Prostate gland (tissue), 2 donors: ENCODE results near the gene SLC35G3. TPM values are rescaled to one million over a fixed set of nuclear protein-coding genes. Genes with fewer than 3 reads are reported as not detected.
"Not testable (repeated sequence)": the region's sequence is repeated elsewhere in the genome, so short reads cannot be mapped to it uniquely, and the experiment has no call there.

Experiments used
- DNase-seq: peaks from one replicate; pipeline ENCODE4 v3.0.0-alpha.2; 2019; ENCODE audit warnings: low spot score
- H3K27ac ChIP-seq, 2 donors: fragments of 200-600 bp; sonication (generic); 2 replicates each; pipeline ENCODE4 v1.5.1; 2017 to 2019
- H3K27me3 ChIP-seq: fragments of 200-600 bp; sonication (generic); replicated peaks from 2 replicates; pipeline ENCODE4 v1.5.1; 2019; ENCODE audit not compliant: insufficient read depth
- H3K36me3 ChIP-seq, 2 donors: fragments of 200-600 bp; sonication (generic); 1 replicate in 1 of 2; 2 replicates in 1 of 2; pipeline versions ENCODE4 v1.5.1 to v1.8.1; 2017 to 2019
- H3K4me1 ChIP-seq: fragments of 200-600 bp; sonication (generic); replicated peaks from 2 replicates; pipeline ENCODE4 v1.5.1; 2019
- H3K4me3 ChIP-seq, 2 donors: fragments of 200-600 bp; sonication (generic); 2 replicates each; pipeline ENCODE4 v1.5.1; 2017 to 2019
- H3K9me3 ChIP-seq: fragments of 200-600 bp; sonication (generic); 2 replicates; pipeline ENCODE4 v1.5.1; 2017
- CTCF ChIP-seq, 4 experiments: fragments of 200-600 bp in 2 of 4; fragments of 450-650 bp in 2 of 4; sonication (generic) in 2 of 4; IDR thresholded peaks; 1 replicate in 3 of 4; 2 replicates in 1 of 4; pipeline ENCODE4 v1.5.1; 2016 to 2019; ENCODE audit warnings: antibody characterized with exemption in 4 of 4, mild to moderate bottlenecking in 2 of 4, moderate library complexity in 2 of 4
- POLR2A ChIP-seq: fragments of 450-650 bp; IDR thresholded peaks from one replicate; pipeline ENCODE4 v1.6.1; 2016; ENCODE audit warnings: antibody characterized with exemption, mild to moderate bottlenecking
- POLR2AphosphoS5 ChIP-seq: sonication (generic); formaldehyde crosslinking; IDR thresholded peaks from one replicate; pipeline ENCODE4 v1.6.1; 2017; ENCODE audit warnings: antibody characterized with exemption
- WGBS: methylation state at CpG from one replicate; pipeline ENCODE4 v1.1.5; 2018; 5-methylcytosine and 5-hydroxymethylcytosine counted together
- intact Hi-C: fragments of 100-400 bp; cut with DNase I; formaldehyde crosslinking; loops from one replicate; pipeline ENCODE4 v1.14.2; 2022
- total RNA-seq, 2 donors: library from RNA; depleted of rRNA; stranded (reverse); fragments of >200 nt; gene quantifications; one replicate each; pipeline ENCODE4 v1.1.0, GENCODE V29; 2016

Gene SLC35G3
- total RNA-seq, 2 donors from 2014 or later = 0.34 TPM; not detected in 1

DNA sequence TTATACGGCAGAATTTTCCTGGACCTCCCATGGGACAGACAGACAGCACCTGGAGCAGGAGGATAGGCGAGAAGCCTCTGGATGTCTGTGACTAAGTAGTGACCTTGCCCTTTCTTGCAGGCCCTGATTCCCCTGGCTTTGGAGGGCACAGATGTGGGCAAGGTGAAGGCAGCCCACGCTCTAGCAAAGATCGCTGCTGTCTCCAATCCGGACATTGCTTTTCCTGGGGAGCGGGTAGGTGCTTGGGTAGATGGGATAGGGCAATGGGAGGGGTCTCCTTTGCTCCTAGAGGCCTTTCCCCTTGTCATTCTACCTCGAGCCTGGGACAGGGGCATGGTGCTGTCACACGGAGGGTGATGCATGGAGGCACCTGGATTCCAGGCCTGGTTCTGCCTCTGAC, 17.3 kb downstream of the SLC35G3 start:
- intact Hi-C loops = no loop called here
- TF ChIP-seq POLR2AphosphoS5 = no peak
- TF ChIP-seq CTCF (IDR thresholded peaks at IDR 0.05) = no peak
- no peak for TF ChIP-seq POLR2A
- DNase-seq = no peak
- Histone ChIP-seq H3K27ac (no peak overlapping the region), H3K27me3 (no peaks in the 10 kb centered on the region), H3K36me3 (no peaks in the 10 kb centered on the region), H3K4me1 (no peaks in the 10 kb centered on the region), H3K9me3 (no peaks in the 10 kb centered on the region), H3K4me3 (no peak overlapping the region)
- WGBS = 69% methylated on average over 8 of the region's 8 CpGs

GRCh38 chr17:35175638-35176415, 18.4 kb downstream of the SLC35G3 start:
- DNase-seq = no peak
- WGBS = 74% methylated on average over 9 of the region's 9 CpGs
- Histone ChIP-seq H3K4me3 (no peak overlapping the region), H3K36me3 (no peaks in the 10 kb centered on the region), H3K27ac (no peak overlapping the region), H3K27me3 (no peaks in the 10 kb centered on the region), H3K9me3 (no peaks in the 10 kb centered on the region), H3K4me1 (no peaks in the 10 kb centered on the region)
- intact Hi-C loops = no loop called here
- no peak for TF ChIP-seq POLR2A
- TF ChIP-seq POLR2AphosphoS5 = no peak
- TF ChIP-seq CTCF (IDR thresholded peaks at IDR 0.05) = no peak

- H3K4me1 ChIP-seq = no peaks in the 10 kb centered on the region
- H3K27ac ChIP-seq = no peak overlapping the region
- intact Hi-C loops = loop anchor here (5.0 kb wide), 2 partner anchors 137 to 357 kb away; no protein-coding TSS in a partner anchor
- H3K27me3 ChIP-seq = no peaks in the 10 kb centered on the region
- H3K4me3 ChIP-seq = no peak overlapping the region
- no peak for TF ChIP-seq CTCF (IDR thresholded peaks at IDR 0.05)
- TF ChIP-seq POLR2AphosphoS5 = no peak
- TF ChIP-seq POLR2A = no peak
- H3K9me3 ChIP-seq = no peaks in the 10 kb centered on the region
- 75% methylated on average over 2 of the region's 2 CpGs for WGBS
- DNase-seq = no peak
- no peaks in the 10 kb centered on the region for H3K36me3 ChIP-seq
These were observed 19.3 kb downstream of the SLC35G3 start for GRCh38 chr17:35174835-35175334.

- H3K4me1 ChIP-seq, H3K36me3 ChIP-seq, H3K27ac ChIP-seq, H3K4me3 ChIP-seq, DNase-seq, H3K27me3 ChIP-seq, H3K9me3 ChIP-seq: not testable (repeated sequence)
- intact Hi-C loops = loop anchor here (5.0 kb wide), 2 partner anchors 140 to 360 kb away; no protein-coding TSS in a partner anchor
- WGBS = 87% methylated on average over 3 of the region's 3 CpGs
These were observed 21.9 kb downstream of the SLC35G3 start for GRCh38 chr17:35172321-35172720.

DNA sequence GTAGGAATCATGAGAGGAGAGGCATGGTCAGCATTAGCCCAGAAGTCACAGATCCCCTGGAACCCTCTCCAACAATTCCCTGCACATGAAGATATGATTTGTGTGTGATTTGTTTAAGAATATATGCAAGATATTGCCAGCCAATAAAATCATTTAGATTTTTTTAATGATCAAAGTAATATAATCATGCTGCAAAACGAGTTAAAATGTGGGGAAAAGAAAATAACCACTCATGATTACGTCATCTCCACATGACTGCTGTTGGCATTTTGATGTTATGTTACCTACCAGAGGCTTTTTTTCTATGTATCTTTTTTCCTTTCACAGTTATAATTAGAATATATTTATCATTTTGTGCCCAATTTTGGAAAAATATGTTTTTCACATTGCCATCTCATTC, 22.4 kb downstream of the SLC35G3 start:
- H3K4me1 ChIP-seq = no peaks in the 10 kb centered on the region
- no peaks in the 10 kb centered on the region for H3K27me3 ChIP-seq
- no peak for DNase-seq
- 53% methylated on average over 2 of the region's 2 CpGs for WGBS
- H3K36me3 ChIP-seq = no peaks in the 10 kb centered on the region
- no peak overlapping the region for H3K4me3 ChIP-seq
- no peaks in the 10 kb centered on the region for H3K9me3 ChIP-seq
- intact Hi-C loops = loop anchor here (5.0 kb wide), 2 partner anchors 140 to 360 kb away; no protein-coding TSS in a partner anchor
- no peak overlapping the region for H3K27ac ChIP-seq
- TF ChIP-seq CTCF (IDR thresholded peaks at IDR 0.05) (no peak), POLR2A (no peak), POLR2AphosphoS5 (no peak)
